ENCODE measurements around the gene SLC1A7. TPM values are rescaled to one million over a fixed set of nuclear protein-coding genes. Genes with fewer than 3 reads are reported as not detected.

The SLC1A7 gene
- total and polyA plus RNA-seq, 2 of the 13 experiments (the other 11 are each of a cell fraction or from before 2014, with no cell fraction given): 0.04 to 2.0 TPM

- CTCF ChIA-PET (ENCODE audit: low intra/inter-chr PET ratio, low total read pairs): no interaction called here
- ATAC-seq: peak; percentile 88
- Histone ChIP-seq H3K9me3 (ENCODE audit: low read length) (no peaks in the 10 kb centered on the region), H3K79me2 (ENCODE audit: insufficient read depth, low read length) (no peaks in the 10 kb centered on the region), H3K27me3 (ENCODE audit: control insufficient read depth in 1 of 2, insufficient read depth in 2 of 2, low read length in 2 of 2) (peaks cover 0 to 4% of the 10 kb centered on the region in 2 experiments; a peak in 2 of 5 replicates), H3K27ac (ENCODE audit: extremely low read length, insufficient read depth, low read length) (no peak overlapping the region), H4K20me1 (ENCODE audit: insufficient read depth, low read length) (no peaks in the 10 kb centered on the region), H3K4me3 (replicated peaks in 1 of 3; ENCODE audit: insufficient read depth in 1 of 3, low read depth in 2 of 3, low read length in 3 of 3) (peak overlapping the region in 2 of 3 experiments; percentile 10 to 18; a peak in 2 of 6 replicates), H2AFZ (ENCODE audit: low read length) (peak overlapping the region; percentile 66), H3K4me2 (ENCODE audit: low read depth, low read length) (peak overlapping the region; percentile 70), H3K4me1 (ENCODE audit: insufficient read depth, low read length) (peaks cover 87% of the 10 kb centered on the region), H3K9ac (ENCODE audit: insufficient read depth, low read depth, low read length) (peak overlapping the region; percentile 15; the same call in 1 of the 2 replicates), H3K36me3 (replicated peaks in 1 of 2; ENCODE audit: control insufficient read depth in 1 of 2, insufficient read depth in 2 of 2, low read length in 2 of 2) (no peaks in the 10 kb centered on the region)
- DNase-seq (ENCODE audit: low spot score): no peak
- FAIRE-seq: peak; percentile 73
- intact Hi-C loops (cut with micrococcal nuclease; ENCODE audit: unreplicated experiment) (no loop called here), in situ Hi-C loops (cut with HindIII; ENCODE audit: extremely low pct_ligation_motif_present, low pct_unique_long_range_greater_than_20kb) (no loop called here)
- POLR2A ChIA-PET: interaction anchor here (0.6 to 3.1 kb wide), 12 partner anchors 16 to 1299 kb away, joined by 3 to 15 read pairs (median 4); no protein-coding TSS in a partner anchor
- 5% methylated on average over 8 of the region's 10 CpGs for WGBS (ENCODE audit: low lambda C conversion rate)
- BruUV-seq (replicated peaks): no TSS peak
- no peak for TF ChIP-seq RERE (CRISPR knock-in tag; IDR thresholded peaks at IDR 0.05; ENCODE audit: low read depth)
- no peak for TF ChIP-seq ZNF629 (CRISPR knock-in tag; conservative IDR thresholded peaks at IDR 0.05)
- TF ChIP-seq ZNF326 (CRISPR knock-in tag; IDR thresholded peaks at IDR 0.05; ENCODE audit: borderline replicate concordance): no peak
- TF ChIP-seq DRAP1 (CRISPR knock-in tag; IDR thresholded peaks at IDR 0.05): 0 out of 2 replicates have a peak, but pooled peaks have one; percentile 21
- peak; percentile 38; the same call in 1 of the 2 replicates for TF ChIP-seq ZNF230 (CRISPR knock-in tag; IDR thresholded peaks at IDR 0.05)
- peak; percentile 91 for TF ChIP-seq STAG1 (CRISPR knock-in tag; IDR thresholded peaks at IDR 0.05)
- TF ChIP-seq PLRG1 (conservative IDR thresholded peaks at IDR 0.05): no peak
- TF ChIP-seq HNF4A (CRISPR knock-in tag; IDR thresholded peaks at IDR 0.05): 0 out of 2 replicates have a peak, but pooled peaks have one; percentile 5
- no peak for TF ChIP-seq ZNF766 (CRISPR knock-in tag; IDR thresholded peaks at IDR 0.05; ENCODE audit: borderline replicate concordance)
- TF ChIP-seq ZNF703 (CRISPR knock-in tag; IDR thresholded peaks at IDR 0.05; ENCODE audit: borderline replicate concordance): no peak
- no peak for TF ChIP-seq THYN1 (CRISPR knock-in tag; IDR thresholded peaks at IDR 0.05; ENCODE audit: borderline replicate concordance, low read depth)
- no peak for TF ChIP-seq PRDM15 (CRISPR knock-in tag; IDR thresholded peaks at IDR 0.05)
These were observed 34.2 kb upstream of the SLC1A7 start for GRCh38 chr1:53176452-53177208.

Measured in HepG2 (cell line).